ENCODE data around the gene MAPK4. TPM values are rescaled to one million over a fixed set of nuclear protein-coding genes. Genes with fewer than 3 reads are reported as not detected.

MAPK4 gene
- total and polyA plus RNA-seq, 10 of the 15 experiments (the other 5 are each of a cell fraction or from before 2014, with no cell fraction given), result 0.03 to 0.11 (median 0.06) TPM; not detected in 4

GRCh38 chr18:50697509-50697908 is 137.6 kb downstream of the MAPK4 start:
- WGBS (ENCODE audit: insufficient coverage, insufficient replicate concordance, low lambda C conversion rate, missing lambda C conversion rate), result 0% methylated on average over 1 of the region's 1 CpG
- TF ChIP-seq USF1 (IDR thresholded peaks at IDR 0.05; ENCODE audit: borderline replicate concordance, extremely low read length, insufficient read depth, low read depth, low read length), result no peak
- no peak for TF ChIP-seq DPF2 (IDR thresholded peaks at IDR 0.05)
- TF ChIP-seq IKZF2 (IDR thresholded peaks at IDR 0.05), result no peak
- no peak for TF ChIP-seq CREM (IDR thresholded peaks at IDR 0.05; ENCODE audit: low read depth)
- no peak for TF ChIP-seq NR2C2 (IDR thresholded peaks at IDR 0.05; ENCODE audit: borderline replicate concordance, control insufficient read depth, insufficient read length, low read depth)
- no peak for TF ChIP-seq CTCF (IDR thresholded peaks at IDR 0.05 in 2 of 3, conservative IDR thresholded peaks at IDR 0.05 in 1 of 3; ENCODE audit: control insufficient read depth in 2 of 3, extremely low read depth in 1 of 3, insufficient read depth in 1 of 3, low read depth in 3 of 3, low read length in 3 of 3)
- TF ChIP-seq HDAC6 (IDR thresholded peaks at IDR 0.05; ENCODE audit: unreplicated experiment), result no peak
- no peak for TF ChIP-seq NR2F1 (conservative IDR thresholded peaks at IDR 0.05)
- TF ChIP-seq, protein P1, sequence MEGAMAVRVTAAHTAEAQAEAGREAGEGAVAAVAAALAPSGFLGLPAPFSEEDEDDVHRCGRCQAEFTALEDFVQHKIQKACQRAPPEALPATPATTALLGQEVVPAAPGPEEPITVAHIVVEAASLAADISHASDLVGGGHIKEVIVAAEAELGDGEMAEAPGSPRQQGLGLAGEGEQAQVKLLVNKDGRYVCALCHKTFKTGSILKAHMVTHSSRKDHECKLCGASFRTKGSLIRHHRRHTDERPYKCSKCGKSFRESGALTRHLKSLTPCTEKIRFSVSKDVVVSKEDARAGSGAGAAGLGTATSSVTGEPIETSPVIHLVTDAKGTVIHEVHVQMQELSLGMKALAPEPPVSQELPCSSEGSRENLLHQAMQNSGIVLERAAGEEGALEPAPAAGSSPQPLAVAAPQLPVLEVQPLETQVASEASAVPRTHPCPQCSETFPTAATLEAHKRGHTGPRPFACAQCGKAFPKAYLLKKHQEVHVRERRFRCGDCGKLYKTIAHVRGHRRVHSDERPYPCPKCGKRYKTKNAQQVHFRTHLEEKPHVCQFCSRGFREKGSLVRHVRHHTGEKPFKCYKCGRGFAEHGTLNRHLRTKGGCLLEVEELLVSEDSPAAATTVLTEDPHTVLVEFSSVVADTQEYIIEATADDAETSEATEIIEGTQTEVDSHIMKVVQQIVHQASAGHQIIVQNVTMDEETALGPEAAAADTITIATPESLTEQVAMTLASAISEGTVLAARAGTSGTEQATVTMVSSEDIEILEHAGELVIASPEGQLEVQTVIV (IDR thresholded peaks at IDR 0.05; ENCODE audit: borderline replicate concordance, partially characterized antibody), result no peak
- TF ChIP-seq MTA2 (IDR thresholded peaks at IDR 0.05; ENCODE audit: low read depth), result no peak
- H3K27ac ChIP-seq (ENCODE audit: control insufficient read depth, insufficient read depth), result no peak overlapping the region
- in situ Hi-C loops (cut with MboI) (no loop called here), intact Hi-C loops (cut with micrococcal nuclease; ENCODE audit: unreplicated experiment) (no loop called here)
- FAIRE-seq, result no peak
- ATAC-seq, result peak; percentile 62
- no peaks in the 10 kb centered on the region for H3K36me3 ChIP-seq (ENCODE audit: control insufficient read depth in 2 of 2, insufficient read depth in 2 of 2, low read length in 1 of 2)
- POLR2A ChIA-PET, result no interaction called here
- RAD21 ChIA-PET (ENCODE audit: unreplicated experiment), result no interaction called here
- H3K27me3 ChIP-seq (replicated peaks in 1 of 2; ENCODE audit: control insufficient read depth in 2 of 2, insufficient read depth in 2 of 2, low read length in 1 of 2), result no peaks in the 10 kb centered on the region
- no peak overlapping the region for H3K4me3 ChIP-seq
- H3K9me3 ChIP-seq (replicated peaks; ENCODE audit: control insufficient read depth, insufficient read depth, low read length), result no peaks in the 10 kb centered on the region
- no TSS peak for BruUV-seq (replicated peaks)
- H3K9ac ChIP-seq (ENCODE audit: control insufficient read depth, insufficient read depth, low read length), result no peak overlapping the region
- DNase-seq (ENCODE audit: low read depth, low spot score), result no peak
- H3K79me2 ChIP-seq (ENCODE audit: control insufficient read depth, insufficient read depth, low read length), result no peaks in the 10 kb centered on the region
- no peak overlapping the region for H2AFZ ChIP-seq (ENCODE audit: control insufficient read depth, low read depth, low read length)
- no peak overlapping the region for H3K4me2 ChIP-seq (ENCODE audit: control insufficient read depth, insufficient read depth)
- CTCF ChIA-PET, result no interaction called here
- SMC1A ChIA-PET (ENCODE audit: uncharacterized antibody, unreplicated experiment), result interaction anchor here (0.6 kb wide), 1 partner anchor 1353 kb away, joined by 3 read pairs; no protein-coding TSS in a partner anchor
- H3K4me1 ChIP-seq (ENCODE audit: control insufficient read depth, insufficient read depth, low read length), result peaks cover 7% of the 10 kb centered on the region
- H4K20me1 ChIP-seq (ENCODE audit: control insufficient read depth, insufficient read depth), result no peaks in the 10 kb centered on the region

Measured in GM12878 (cell line).